Activated naive CD4-positive, alpha-beta T cell treated with anti-CD3 and anti-CD28 coated beads, Interleukin-2, amount 50 U/mL, for 24 hours (primary cell): ENCODE data around the gene RNF180.

ENCODE experiments used
- H3K27ac Mint-ChIP-seq: one replicate; pipeline ENCODE4 v1.8.0; 2021; ENCODE audit warnings: mild to moderate bottlenecking, mixed read lengths
- H3K27me3 Mint-ChIP-seq: one replicate; pipeline ENCODE4 v1.8.0; 2021; ENCODE audit warnings: mixed read lengths
- H3K36me3 Mint-ChIP-seq: one replicate; pipeline ENCODE4 v1.8.0; 2021; ENCODE audit warnings: mixed read lengths
- H3K4me1 Mint-ChIP-seq: one replicate; pipeline ENCODE4 v1.8.0; 2021; ENCODE audit warnings: mixed read lengths
- H3K4me3 Mint-ChIP-seq: one replicate; pipeline ENCODE4 v1.8.0; 2021; ENCODE audit warnings: mild to moderate bottlenecking, mixed read lengths
- H3K9me3 Mint-ChIP-seq: one replicate; pipeline ENCODE4 v1.8.0; 2021; ENCODE audit warnings: mixed read lengths

Gene RNF180

DNA sequence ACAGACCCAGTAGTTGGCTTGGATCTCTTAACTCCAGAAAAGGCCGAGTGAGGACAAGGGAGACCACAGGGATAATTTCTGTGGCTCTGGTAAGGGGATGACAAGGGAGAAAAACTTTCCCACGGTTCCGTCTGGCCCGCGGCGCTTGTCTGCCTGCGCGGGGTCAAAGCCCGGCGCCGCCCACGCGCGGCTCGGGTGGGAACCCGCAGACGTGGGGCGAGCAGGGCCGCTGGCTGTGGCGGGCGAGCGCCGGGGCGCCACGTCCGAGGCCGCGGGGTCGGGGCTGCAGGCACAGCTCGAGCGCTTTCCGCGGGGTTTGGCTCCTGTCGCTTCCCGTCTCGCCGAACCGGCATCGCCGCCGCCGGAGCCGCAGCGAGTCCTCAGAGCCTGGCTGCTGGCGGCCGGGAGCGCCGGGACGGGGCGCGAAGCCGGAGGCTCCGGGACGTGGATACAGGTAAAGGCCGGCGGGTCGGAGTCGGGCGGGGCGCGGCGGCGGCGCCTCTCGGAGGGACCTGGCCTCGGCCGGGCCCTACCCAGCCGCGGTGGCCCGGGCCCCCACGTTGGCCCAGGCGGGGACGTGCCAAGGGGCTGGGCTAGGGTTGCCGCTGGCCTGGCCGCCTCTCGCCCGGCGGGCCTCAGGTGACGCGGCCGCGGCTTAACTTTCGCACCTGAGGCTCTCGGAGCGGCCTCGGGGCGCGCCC lies at the start of gene RNF180:
TSS of gene RNF180 (plus strand) at position 344 of the 701 bp plus-strand sequence. CDS start 34,965 bp downstream, outside the sequence.
- Mint-ChIP-seq H3K4me1 (peaks cover 4% of the 10 kb centered on the region), H3K9me3 (peaks cover 4% of the 10 kb centered on the region), H3K27ac (no peak within 1 kb of the TSS), H3K4me3 (peak within 1 kb of the TSS; percentile 30), H3K27me3 (peaks cover 27% of the 10 kb centered on the region), H3K36me3 (no peaks in the 10 kb centered on the region)

GRCh38 chr5:64125521-64125920 lies 40.1 kb upstream of the RNF180 start:
- Mint-ChIP-seq H3K4me1 (no peaks in the 10 kb centered on the region), H3K36me3 (no peaks in the 10 kb centered on the region), H3K27me3 (no peaks in the 10 kb centered on the region), H3K9me3 (no peaks in the 10 kb centered on the region), H3K4me3 (no peak overlapping the region), H3K27ac (no peak overlapping the region)

GRCh38 chr5:64126202-64126741 lies 39.4 kb upstream of the RNF180 start:
- Mint-ChIP-seq H3K27me3 (no peaks in the 10 kb centered on the region), H3K4me1 (no peaks in the 10 kb centered on the region), H3K27ac (no peak overlapping the region), H3K36me3 (no peaks in the 10 kb centered on the region), H3K9me3 (no peaks in the 10 kb centered on the region), H3K4me3 (no peak overlapping the region)

DNA sequence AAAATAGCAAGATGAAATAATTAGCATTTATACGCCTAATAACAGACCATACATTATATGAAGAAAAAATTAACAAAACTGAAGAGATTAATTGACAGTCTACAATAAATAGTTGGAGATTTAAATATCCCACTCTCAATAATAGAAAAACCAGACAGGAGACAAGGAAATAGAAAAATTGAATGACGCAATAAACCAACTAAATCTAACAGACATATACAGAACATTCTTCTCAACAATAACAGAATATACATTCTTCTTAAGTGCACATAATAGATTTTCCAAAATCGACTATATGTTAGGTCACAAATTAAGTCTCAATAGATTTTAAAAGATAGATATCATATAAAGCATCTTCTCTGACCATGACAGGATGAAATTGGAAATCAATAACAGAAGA lies 25.6 kb upstream of the RNF180 start:
- Mint-ChIP-seq H3K4me3 (no peak overlapping the region), H3K4me1 (no peaks in the 10 kb centered on the region), H3K36me3 (no peaks in the 10 kb centered on the region), H3K9me3 (peaks cover 15% of the 10 kb centered on the region), H3K27me3 (peaks cover 1% of the 10 kb centered on the region), H3K27ac (no peak overlapping the region)

DNA sequence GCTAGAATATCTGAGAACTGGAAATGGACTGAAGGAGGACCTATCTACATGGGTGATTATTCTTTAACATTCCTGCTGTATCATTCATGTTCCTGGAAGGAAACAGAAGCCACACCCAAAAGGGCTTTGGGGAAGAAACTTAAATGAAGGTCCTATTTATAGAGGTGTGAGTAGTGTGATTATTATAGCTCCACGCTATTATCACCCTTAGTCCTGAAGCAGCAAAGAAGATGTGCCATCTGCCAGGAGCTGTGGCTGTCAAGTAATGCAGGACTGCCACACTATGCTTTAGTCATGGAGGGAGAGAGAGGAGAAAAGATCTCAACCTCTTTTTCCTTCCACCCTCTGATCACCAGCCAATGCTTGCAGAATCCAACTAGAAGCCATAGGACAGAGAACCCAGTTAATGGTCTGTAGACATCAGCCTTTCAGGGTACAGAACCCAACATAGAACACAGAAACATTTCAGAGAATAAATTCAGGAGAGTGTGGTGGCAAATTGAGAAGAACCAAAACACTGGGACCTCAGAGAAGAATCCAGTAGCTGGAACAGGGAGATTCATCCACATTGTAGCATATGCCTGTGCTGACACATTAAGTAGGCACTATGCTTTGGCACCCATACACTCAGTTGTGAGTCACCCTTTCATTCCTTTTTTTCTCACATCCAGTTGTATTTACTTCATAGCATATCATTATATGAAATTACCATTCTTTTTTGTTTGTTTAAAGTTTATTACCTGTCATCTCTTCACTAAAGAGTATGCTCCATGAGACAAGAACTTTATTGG lies 21.0 kb upstream of the RNF180 start:
- no peaks in the 10 kb centered on the region for H3K36me3 Mint-ChIP-seq
- no peak overlapping the region for H3K27ac Mint-ChIP-seq
- peaks cover 10% of the 10 kb centered on the region for H3K9me3 Mint-ChIP-seq
- H3K27me3 Mint-ChIP-seq, result peaks cover 1% of the 10 kb centered on the region
- H3K4me3 Mint-ChIP-seq, result no peak overlapping the region
- H3K4me1 Mint-ChIP-seq, result no peaks in the 10 kb centered on the region

DNA sequence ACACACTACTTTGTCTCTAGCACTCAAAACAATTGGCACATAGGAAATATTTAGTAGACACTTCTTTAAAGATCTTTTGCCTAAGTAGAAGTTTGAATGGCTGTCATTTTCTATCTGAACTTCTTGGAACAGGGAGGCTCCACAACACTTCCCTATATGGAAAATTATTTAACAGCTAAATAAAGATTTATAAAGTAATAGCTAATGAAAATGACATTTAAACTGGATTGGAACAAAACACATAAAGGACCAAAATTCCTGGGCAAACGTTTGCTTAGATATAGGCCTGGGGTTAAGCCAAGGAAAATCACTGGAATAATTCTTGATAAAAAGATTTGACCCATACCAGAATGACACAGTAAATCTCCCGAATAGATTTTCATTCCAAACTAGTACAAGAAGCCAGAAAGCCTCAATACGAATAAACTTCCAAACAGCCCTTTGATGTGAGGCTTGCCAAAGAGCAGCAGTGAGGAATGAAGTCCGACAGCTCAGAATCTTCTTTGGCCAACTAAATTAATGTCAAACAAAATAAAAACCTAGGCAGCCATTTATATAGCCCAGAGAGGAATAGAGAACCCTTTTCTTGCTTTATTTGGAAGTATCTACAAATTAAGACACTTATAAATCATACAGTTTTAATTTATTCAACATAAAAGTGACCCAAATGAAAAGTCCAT lies 20.3 kb upstream of the RNF180 start:
- no peaks in the 10 kb centered on the region for H3K27me3 Mint-ChIP-seq
- no peak overlapping the region for H3K4me3 Mint-ChIP-seq
- peaks cover 10% of the 10 kb centered on the region for H3K9me3 Mint-ChIP-seq
- H3K4me1 Mint-ChIP-seq, result no peaks in the 10 kb centered on the region
- H3K27ac Mint-ChIP-seq, result no peak overlapping the region
- H3K36me3 Mint-ChIP-seq, result no peaks in the 10 kb centered on the region

- Mint-ChIP-seq H3K4me1 (no peaks in the 10 kb centered on the region), H3K4me3 (no peak overlapping the region), H3K9me3 (no peaks in the 10 kb centered on the region), H3K36me3 (no peaks in the 10 kb centered on the region), H3K27ac (no peak overlapping the region), H3K27me3 (no peaks in the 10 kb centered on the region)
These were observed 18.3 kb upstream of the RNF180 start for GRCh38 chr5:64147379-64147778.

GRCh38 chr5:64147849-64148441 lies 17.7 kb upstream of the RNF180 start:
- no peaks in the 10 kb centered on the region for H3K27me3 Mint-ChIP-seq
- H3K4me1 Mint-ChIP-seq, result no peaks in the 10 kb centered on the region
- H3K27ac Mint-ChIP-seq, result no peak overlapping the region
- no peaks in the 10 kb centered on the region for H3K36me3 Mint-ChIP-seq
- H3K9me3 Mint-ChIP-seq, result no peaks in the 10 kb centered on the region
- no peak overlapping the region for H3K4me3 Mint-ChIP-seq

GRCh38 chr5:64149268-64149667 lies 16.4 kb upstream of the RNF180 start:
- H3K27me3 Mint-ChIP-seq, result no peaks in the 10 kb centered on the region
- no peaks in the 10 kb centered on the region for H3K4me1 Mint-ChIP-seq
- peaks cover 4% of the 10 kb centered on the region for H3K9me3 Mint-ChIP-seq
- H3K27ac Mint-ChIP-seq, result no peak overlapping the region
- H3K4me3 Mint-ChIP-seq, result no peak overlapping the region
- no peaks in the 10 kb centered on the region for H3K36me3 Mint-ChIP-seq

DNA sequence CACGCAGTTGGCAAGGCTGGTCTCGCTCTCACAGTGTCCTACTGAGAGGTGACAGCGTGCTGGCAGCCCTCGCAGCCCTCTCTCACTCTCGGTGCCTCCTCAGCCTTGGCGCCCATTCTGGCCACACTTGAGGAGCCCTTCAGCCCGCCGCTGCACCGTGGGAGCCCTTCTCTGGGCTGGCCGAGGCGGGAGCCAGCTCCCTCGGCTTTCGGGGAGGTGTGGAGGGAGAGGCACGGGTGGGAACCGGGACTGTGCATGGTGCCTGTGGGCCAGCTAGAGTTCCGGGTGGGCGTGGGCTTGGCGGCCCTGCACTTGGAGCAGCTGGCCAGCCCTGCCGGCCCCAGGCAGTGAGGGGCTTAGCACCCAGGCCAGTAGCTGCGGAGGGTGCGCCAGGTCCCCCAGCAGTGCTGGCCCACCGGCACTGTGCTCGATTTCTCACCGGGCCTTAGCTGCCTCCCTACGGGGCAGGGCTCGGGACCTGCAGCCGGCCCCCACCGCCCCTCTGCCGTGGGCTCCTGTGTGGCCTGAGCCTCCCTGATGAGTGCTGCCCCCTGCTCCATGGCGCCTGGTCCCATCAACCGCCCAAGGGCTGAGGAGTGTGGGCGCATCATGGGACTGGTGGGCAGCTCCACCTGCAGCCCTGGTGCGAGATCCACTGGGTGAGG lies 15.7 kb upstream of the RNF180 start:
- Mint-ChIP-seq H3K27me3 (no peaks in the 10 kb centered on the region), H3K4me3 (no peak overlapping the region), H3K27ac (no peak overlapping the region), H3K9me3 (peaks cover 4% of the 10 kb centered on the region), H3K36me3 (no peaks in the 10 kb centered on the region), H3K4me1 (no peaks in the 10 kb centered on the region)

GRCh38 chr5:64156261-64156660 lies 9.4 kb upstream of the RNF180 start:
- H3K4me1 Mint-ChIP-seq, result no peaks in the 10 kb centered on the region
- no peak overlapping the region for H3K27ac Mint-ChIP-seq
- H3K4me3 Mint-ChIP-seq, result no peak overlapping the region
- H3K36me3 Mint-ChIP-seq, result no peaks in the 10 kb centered on the region
- H3K27me3 Mint-ChIP-seq, result no peaks in the 10 kb centered on the region
- H3K9me3 Mint-ChIP-seq, result peaks cover 11% of the 10 kb centered on the region

DNA sequence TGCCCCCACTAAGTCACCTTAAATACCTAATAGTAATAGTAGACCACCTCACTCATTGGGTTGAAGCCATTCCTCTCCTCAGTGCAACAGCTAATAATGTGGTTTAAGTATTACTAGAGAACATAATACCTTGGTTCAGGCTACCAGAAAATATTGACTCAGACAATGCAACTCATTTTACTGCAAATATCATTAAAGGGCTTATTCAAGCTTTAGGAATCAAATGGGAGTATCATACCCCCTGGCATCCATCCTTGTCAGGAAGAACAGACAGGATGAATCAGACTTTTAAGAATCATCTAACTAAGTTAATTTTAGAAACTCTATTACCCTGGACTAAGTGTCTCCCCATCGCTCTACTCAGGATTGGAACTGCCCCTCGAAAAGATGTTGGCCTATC lies 6.8 kb upstream of the RNF180 start:
- Mint-ChIP-seq H3K9me3 (peaks cover 7% of the 10 kb centered on the region), H3K27ac (no peak overlapping the region), H3K27me3 (peaks cover 4% of the 10 kb centered on the region), H3K4me3 (no peak overlapping the region), H3K36me3 (no peaks in the 10 kb centered on the region), H3K4me1 (no peaks in the 10 kb centered on the region)

DNA sequence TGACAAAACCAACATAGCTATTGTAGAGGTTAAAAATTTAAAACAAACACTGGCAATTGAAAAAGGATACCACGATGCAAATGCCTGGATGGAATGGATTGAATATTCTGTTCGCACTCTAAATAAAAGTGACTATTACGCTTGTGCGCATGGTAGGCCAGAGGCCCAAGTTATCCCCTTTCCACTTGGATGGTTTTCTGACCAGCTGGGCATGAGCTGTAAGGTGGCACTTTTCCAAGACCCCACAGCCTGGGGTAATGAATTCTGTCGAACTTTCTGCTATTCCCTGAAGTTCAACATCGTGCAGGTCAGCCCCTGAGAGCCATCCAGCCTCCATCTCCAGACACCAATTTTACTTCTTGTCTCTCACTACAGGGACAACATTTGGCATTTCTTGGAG lies 5.4 kb upstream of the RNF180 start:
- no peak overlapping the region for H3K4me3 Mint-ChIP-seq
- H3K27ac Mint-ChIP-seq, result no peak overlapping the region
- H3K9me3 Mint-ChIP-seq, result peaks cover 7% of the 10 kb centered on the region
- H3K27me3 Mint-ChIP-seq, result peaks cover 15% of the 10 kb centered on the region
- no peaks in the 10 kb centered on the region for H3K4me1 Mint-ChIP-seq
- no peaks in the 10 kb centered on the region for H3K36me3 Mint-ChIP-seq

DNA sequence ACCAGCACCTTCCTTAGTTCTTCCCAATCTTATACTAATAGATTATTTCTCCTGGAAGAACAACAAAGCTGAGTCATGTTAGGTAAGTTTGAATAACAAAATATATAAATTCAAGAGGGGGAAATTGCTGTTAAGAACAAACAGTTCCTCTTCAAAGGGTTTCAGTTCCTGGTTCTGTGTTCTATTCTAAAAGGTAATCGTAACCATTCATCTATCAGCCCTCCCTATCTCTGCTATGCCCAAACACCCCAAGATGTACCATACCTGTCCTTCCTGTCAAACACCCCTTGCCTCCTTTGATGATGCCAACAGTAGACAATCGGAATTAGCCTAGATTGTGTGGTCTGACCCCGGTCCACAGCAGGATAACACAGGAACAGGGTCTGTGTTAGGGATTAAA lies 4.2 kb upstream of the RNF180 start:
- no peak overlapping the region for H3K4me3 Mint-ChIP-seq
- H3K9me3 Mint-ChIP-seq, result no peaks in the 10 kb centered on the region
- H3K4me1 Mint-ChIP-seq, result peaks cover 3% of the 10 kb centered on the region
- peaks cover 20% of the 10 kb centered on the region for H3K27me3 Mint-ChIP-seq
- H3K36me3 Mint-ChIP-seq, result no peaks in the 10 kb centered on the region
- H3K27ac Mint-ChIP-seq, result no peak overlapping the region

DNA sequence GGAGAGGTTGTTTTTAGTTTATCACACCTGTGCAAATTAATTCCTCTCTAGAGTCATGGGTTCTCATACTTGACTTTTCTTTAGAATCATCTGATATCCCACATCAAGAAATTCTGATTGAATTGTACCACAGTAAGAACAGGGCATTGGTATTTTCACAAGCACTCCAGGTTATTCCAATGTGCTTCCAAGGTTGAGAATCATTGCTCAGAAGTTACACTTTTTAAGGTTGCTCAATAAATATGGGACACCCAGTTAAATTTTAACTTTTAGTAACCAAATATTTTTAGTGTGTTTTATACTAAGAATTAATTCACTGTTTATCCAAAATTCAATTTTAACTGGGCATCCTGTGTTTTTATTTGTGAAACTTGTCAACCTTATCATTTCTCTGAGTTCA lies 2.5 kb upstream of the RNF180 start:
- H3K36me3 Mint-ChIP-seq, result no peaks in the 10 kb centered on the region

More for the DNA sequence above, 2.5 kb upstream of the RNF180 start:
- no peak overlapping the region for H3K27ac Mint-ChIP-seq
- peaks cover 4% of the 10 kb centered on the region for H3K4me1 Mint-ChIP-seq
- H3K4me3 Mint-ChIP-seq, result no peak overlapping the region
- H3K27me3 Mint-ChIP-seq, result peaks cover 27% of the 10 kb centered on the region
- H3K9me3 Mint-ChIP-seq, result no peaks in the 10 kb centered on the region
